Lung microvascular endothelial cell (primary cell): ENCODE results near the gene ADRA1B. TPM values are rescaled to one million over a fixed set of nuclear protein-coding genes. Genes with fewer than 3 reads are reported as not detected.
A peak's percentile ranks its signal among the peaks of the same experiment; 100 is the strongest.

Source experiments
- DNase-seq, 2 donors: peaks; one replicate each; pipeline versions ENCODE4 v3.0.0 to v3.0.0-alpha.2; 2010; ENCODE audit warnings: low read depth in 2 of 2
- total RNA-seq: library from RNA; depleted of rRNA; stranded (reverse); fragments of >200 nt; gene quantifications from 2 replicates; pipeline ENCODE4 v1.2.1, GENCODE V29; 2014

Gene ADRA1B
- total RNA-seq, 1 donor from 2014 or later = under 0.01 TPM

GRCh38 chr5:159901772-159902171 is 14.5 kb upstream of the ADRA1B start:
- no peak for DNase-seq

- peak; percentile 29 to 68 for DNase-seq
Observed at GRCh38 chr5:159902444-159903121, 13.7 kb upstream of the ADRA1B start.

GRCh38 chr5:159903131-159903530 is 13.2 kb upstream of the ADRA1B start:
- DNase-seq = no peak

- DNase-seq = no peak
Observed at GRCh38 chr5:159904874-159905273, 11.4 kb upstream of the ADRA1B start.

- DNase-seq = peak in 1 of 2 donors; percentile 27
Observed at GRCh38 chr5:159905496-159905895, 10.8 kb upstream of the ADRA1B start.

GRCh38 chr5:159906463-159906862 is 9.8 kb upstream of the ADRA1B start:
- DNase-seq = no peak

- no peak for DNase-seq
Observed at GRCh38 chr5:159906943-159907342, 9.3 kb upstream of the ADRA1B start.

- peak in 1 of 2 donors; percentile 31 for DNase-seq
Observed at GRCh38 chr5:159907689-159908590, 8.3 kb upstream of the ADRA1B start.

GRCh38 chr5:159908591-159908940 is 7.7 kb upstream of the ADRA1B start:
- no peak for DNase-seq

- DNase-seq = no peak
Observed at GRCh38 chr5:159909126-159909525, 7.2 kb upstream of the ADRA1B start.

- no peak for DNase-seq
Observed at GRCh38 chr5:159910207-159910842, 6.0 kb upstream of the ADRA1B start.

- DNase-seq = no peak
Observed at GRCh38 chr5:159910843-159911229, 5.4 kb upstream of the ADRA1B start.

GRCh38 chr5:159911349-159911748 is 4.9 kb upstream of the ADRA1B start:
- no peak for DNase-seq

- DNase-seq = peak; percentile 14 to 86
Observed at GRCh38 chr5:159912033-159912800, 4.1 kb upstream of the ADRA1B start.

GRCh38 chr5:159913048-159913447 is 3.2 kb upstream of the ADRA1B start:
- DNase-seq = peak in 1 of 2 donors; percentile 66

- DNase-seq = no peak
Observed at GRCh38 chr5:159913501-159913900, 2.8 kb upstream of the ADRA1B start.

GRCh38 chr5:159916841-159917761 is 819 bp downstream of the ADRA1B start:
- DNase-seq = no peak

- no peak for DNase-seq
Observed at GRCh38 chr5:159917994-159918393, 1.7 kb downstream of the ADRA1B start.

GRCh38 chr5:159921721-159922120 is 5.4 kb downstream of the ADRA1B start:
- no peak for DNase-seq

- DNase-seq = no peak
Observed at GRCh38 chr5:159923008-159923407, 6.7 kb downstream of the ADRA1B start.
